Spinal cord (tissue), 10 donors: ENCODE measurements around the gene GPR179. TPM values are rescaled to one million over a fixed set of nuclear protein-coding genes. Genes with fewer than 3 reads are reported as not detected.
A peak's percentile ranks its signal among the peaks of the same experiment; 100 is the strongest.

ENCODE experiments used
- DNase-seq, 6 donors: peaks; one replicate each; pipeline versions ENCODE4 v3.0.0 to v3.0.0-alpha.2; 2013 to 2015; ENCODE audit warnings: low spot score in 6 of 6, low read depth in 4 of 6
- H3K27ac ChIP-seq: one replicate; pipeline ENCODE4 v1.5.1; 2013; ENCODE audit warnings: low read depth, low read length, control low read depth
- H3K27me3 ChIP-seq: one replicate; pipeline ENCODE4 v1.6.1; 2013; ENCODE audit warnings: low read length; ENCODE audit not compliant: control insufficient read depth, insufficient read depth
- H3K36me3 ChIP-seq: one replicate; pipeline ENCODE4 v1.6.1; 2013; ENCODE audit warnings: low read length; ENCODE audit not compliant: control insufficient read depth, insufficient read depth
- H3K4me1 ChIP-seq: one replicate; pipeline ENCODE4 v1.6.1; 2013; ENCODE audit warnings: low read length; ENCODE audit not compliant: control insufficient read depth, insufficient read depth
- H3K4me3 ChIP-seq: one replicate; pipeline ENCODE4 v1.5.1; 2013; ENCODE audit warnings: low read depth, low read length, control low read depth
- H3K9me3 ChIP-seq: one replicate; pipeline ENCODE4 v1.6.1; 2013; ENCODE audit warnings: low read length; ENCODE audit not compliant: control insufficient read depth, insufficient read depth
- WGBS: methylation state at CpG from one replicate; pipeline ENCODE4 v1.1.5; 2013; ENCODE audit warnings: missing lambda C conversion rate; ENCODE audit not compliant: insufficient coverage; 5-methylcytosine and 5-hydroxymethylcytosine counted together
- polyA plus RNA-seq, 2 donors: library from polyadenylated mRNA; unstranded; fragments of 120-200 nt; gene quantifications; one replicate each; pipeline ENCODE4 v1.2.1, GENCODE V29; 2013; ENCODE audit not compliant: insufficient read length in 2 of 2
- total RNA-seq, 2 donors: library from RNA; depleted of rRNA in 1 of 2; stranded (reverse); fragments of 120-200 nt in 1 of 2; fragments of >200 nt in 1 of 2; gene quantifications; one replicate each; pipeline versions ENCODE4 v1.2.3 to v1.2.4, GENCODE V29; 2013 to 2014
- donor health status: healthy.

Gene GPR179
- total and polyA plus RNA-seq, 4 donors, result 1.3 to 7.6 (median 4.8) TPM

DNA sequence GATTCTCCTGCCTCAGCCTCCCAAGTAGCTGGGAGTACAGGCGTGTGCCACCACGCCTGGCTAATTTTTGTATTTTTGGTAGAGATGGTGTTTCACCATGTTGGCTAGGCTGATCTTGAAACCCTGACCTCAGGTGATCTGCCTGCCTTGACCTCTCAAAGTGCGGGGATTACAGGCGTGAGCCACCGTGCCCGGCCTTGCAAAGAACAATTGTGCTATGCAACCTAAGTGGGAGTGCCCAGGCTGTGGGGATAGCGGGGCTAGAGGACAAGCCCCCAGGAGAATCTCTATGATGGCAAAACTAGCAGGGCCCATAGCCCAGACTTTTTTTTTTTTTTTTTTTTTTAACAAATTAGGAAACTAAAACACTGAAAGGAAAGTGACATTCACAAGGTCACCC is 2.0 kb upstream of the GPR179 start:
- Histone ChIP-seq H3K27me3 (no peaks in the 10 kb centered on the region), H3K4me3 (no peak overlapping the region), H3K36me3 (no peaks in the 10 kb centered on the region), H3K27ac (no peak overlapping the region), H3K9me3 (no peaks in the 10 kb centered on the region), H3K4me1 (peaks cover 39% of the 10 kb centered on the region)
- DNase-seq, result no peak
- WGBS, result 93% methylated on average over 6 of the region's 7 CpGs

GRCh38 chr17:38344420-38344745 is 627 bp upstream of the GPR179 start:
- no peaks in the 10 kb centered on the region for H3K36me3 ChIP-seq
- H3K9me3 ChIP-seq, result no peaks in the 10 kb centered on the region
- DNase-seq, result no peak
- no peaks in the 10 kb centered on the region for H3K27me3 ChIP-seq
- 78% methylated on average over 2 of the region's 3 CpGs for WGBS
- H3K4me1 ChIP-seq, result peaks cover 38% of the 10 kb centered on the region
- no peak overlapping the region for H3K27ac ChIP-seq
- no peak overlapping the region for H3K4me3 ChIP-seq

- Histone ChIP-seq H3K4me3 (no peak overlapping the region), H3K27me3 (no peaks in the 10 kb centered on the region), H3K27ac (no peak overlapping the region), H3K36me3 (no peaks in the 10 kb centered on the region), H3K4me1 (peaks cover 41% of the 10 kb centered on the region), H3K9me3 (no peaks in the 10 kb centered on the region)
- DNase-seq, result no peak
- WGBS, result 86% methylated on average over 14 of the region's 18 CpGs
Measured at GRCh38 chr17:38342886-38343607, 709 bp downstream of the GPR179 start.

DNA sequence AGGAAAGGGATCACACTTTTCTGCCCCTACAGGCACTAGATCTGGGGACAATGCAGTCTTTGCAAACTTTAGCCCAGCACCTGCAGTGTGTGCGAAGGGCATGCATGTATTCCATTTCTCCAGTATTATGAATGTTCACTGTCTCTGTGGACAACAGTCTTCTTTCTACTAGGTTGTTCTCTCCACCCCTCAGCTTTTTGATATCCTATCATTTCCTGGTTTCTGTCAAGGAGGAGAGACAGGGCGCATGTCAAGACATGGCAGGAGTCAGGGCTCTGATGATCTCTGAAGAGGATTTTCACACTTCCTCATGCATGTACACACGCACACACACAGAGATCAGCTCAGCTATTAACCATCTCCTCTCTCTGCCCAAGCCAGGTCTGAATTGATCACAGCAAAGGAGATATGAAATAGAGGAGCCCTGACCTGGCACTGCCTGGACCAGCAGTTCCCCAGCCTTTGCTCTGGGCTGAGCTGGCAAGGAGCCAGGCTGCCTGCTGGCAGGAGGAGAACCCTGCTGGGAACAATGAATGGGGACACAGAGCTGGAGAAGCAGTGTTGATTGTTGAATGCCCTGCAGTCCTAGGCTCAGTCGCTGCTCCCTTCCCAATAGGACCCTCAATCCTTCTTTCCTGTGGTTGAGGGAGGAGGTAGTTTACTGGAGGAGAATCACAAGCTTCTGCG is 2.6 kb downstream of the GPR179 start:
- Histone ChIP-seq H3K4me1 (peaks cover 48% of the 10 kb centered on the region), H3K27ac (peak overlapping the region; percentile 49), H3K4me3 (no peak overlapping the region), H3K27me3 (no peaks in the 10 kb centered on the region), H3K36me3 (peaks cover 6% of the 10 kb centered on the region), H3K9me3 (no peaks in the 10 kb centered on the region)
- 80% methylated on average over 1 of the region's 5 CpGs for WGBS
- DNase-seq, result peak in 3 of 6 donors; percentile 49 to 84 (median 79)

GRCh38 chr17:38339891-38340290 is 3.9 kb downstream of the GPR179 start:
- no peaks in the 10 kb centered on the region for H3K9me3 ChIP-seq
- H3K36me3 ChIP-seq, result peaks cover 13% of the 10 kb centered on the region
- peaks cover 45% of the 10 kb centered on the region for H3K4me1 ChIP-seq
- H3K27ac ChIP-seq, result no peak overlapping the region
- no peaks in the 10 kb centered on the region for H3K27me3 ChIP-seq
- no peak for DNase-seq
- no peak overlapping the region for H3K4me3 ChIP-seq

DNA sequence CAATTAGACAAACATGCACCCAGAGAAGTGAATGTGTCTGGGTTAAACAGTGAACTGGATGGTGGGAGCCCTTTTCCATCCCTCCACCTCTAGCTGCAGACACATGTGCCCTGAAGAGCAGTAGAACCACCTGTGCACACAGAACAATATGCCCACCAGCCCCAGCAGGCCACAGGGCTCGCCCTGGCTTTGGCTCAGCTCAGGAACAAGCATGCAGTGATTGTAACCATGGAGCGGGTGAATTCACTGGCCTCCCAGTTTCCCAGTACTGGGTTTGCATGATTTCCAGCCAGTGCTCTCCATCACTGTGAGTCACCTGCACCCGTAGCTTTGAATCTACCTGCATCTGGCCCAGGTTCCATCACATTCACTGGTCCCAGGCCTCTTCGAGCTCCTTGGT is 5.2 kb downstream of the GPR179 start:
- no peak for DNase-seq

GRCh38 chr17:38338053-38338452 is 5.7 kb downstream of the GPR179 start:
- Histone ChIP-seq H3K36me3 (peaks cover 26% of the 10 kb centered on the region), H3K9me3 (no peaks in the 10 kb centered on the region), H3K27ac (no peak overlapping the region), H3K4me3 (no peak overlapping the region), H3K4me1 (peaks cover 33% of the 10 kb centered on the region), H3K27me3 (no peaks in the 10 kb centered on the region)
- 62% methylated on average over 3 of the region's 5 CpGs for WGBS
- peak in 3 of 6 donors; percentile 37 to 76 (median 55) for DNase-seq

More for the DNA sequence above, 5.2 kb downstream of the GPR179 start:
- Histone ChIP-seq H3K4me3 (no peak overlapping the region), H3K4me1 (peaks cover 37% of the 10 kb centered on the region), H3K9me3 (no peaks in the 10 kb centered on the region), H3K27me3 (no peaks in the 10 kb centered on the region), H3K27ac (no peak overlapping the region), H3K36me3 (peaks cover 23% of the 10 kb centered on the region)
- WGBS, result 89% methylated on average over 4 of the region's 4 CpGs

DNA sequence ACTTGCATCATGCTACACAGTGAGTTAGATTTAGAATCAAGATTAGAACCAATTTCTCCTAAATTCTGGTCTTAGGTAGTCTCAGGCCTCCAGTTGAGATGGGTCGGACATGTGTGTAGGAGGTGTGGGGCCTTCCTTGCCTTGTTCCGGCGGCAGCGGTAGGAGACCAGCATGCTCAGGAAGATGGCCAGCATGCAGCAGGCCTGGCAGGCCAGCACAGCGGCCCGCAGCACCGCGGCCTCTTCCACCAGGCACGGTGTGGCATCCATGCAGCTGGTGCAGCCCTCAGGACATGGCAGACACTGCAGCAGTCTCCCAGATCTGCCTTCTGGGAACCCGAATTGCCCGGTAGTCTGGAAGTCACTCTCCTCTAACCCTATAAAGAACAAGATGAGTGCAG is 6.9 kb downstream of the GPR179 start:
- H3K4me1 ChIP-seq, result peaks cover 23% of the 10 kb centered on the region
- H3K27me3 ChIP-seq, result no peaks in the 10 kb centered on the region
- H3K36me3 ChIP-seq, result peaks cover 31% of the 10 kb centered on the region
- H3K27ac ChIP-seq, result no peak overlapping the region
- H3K4me3 ChIP-seq, result no peak overlapping the region
- H3K9me3 ChIP-seq, result no peaks in the 10 kb centered on the region
- 85% methylated on average over 11 of the region's 11 CpGs for WGBS
- DNase-seq, result no peak

DNA sequence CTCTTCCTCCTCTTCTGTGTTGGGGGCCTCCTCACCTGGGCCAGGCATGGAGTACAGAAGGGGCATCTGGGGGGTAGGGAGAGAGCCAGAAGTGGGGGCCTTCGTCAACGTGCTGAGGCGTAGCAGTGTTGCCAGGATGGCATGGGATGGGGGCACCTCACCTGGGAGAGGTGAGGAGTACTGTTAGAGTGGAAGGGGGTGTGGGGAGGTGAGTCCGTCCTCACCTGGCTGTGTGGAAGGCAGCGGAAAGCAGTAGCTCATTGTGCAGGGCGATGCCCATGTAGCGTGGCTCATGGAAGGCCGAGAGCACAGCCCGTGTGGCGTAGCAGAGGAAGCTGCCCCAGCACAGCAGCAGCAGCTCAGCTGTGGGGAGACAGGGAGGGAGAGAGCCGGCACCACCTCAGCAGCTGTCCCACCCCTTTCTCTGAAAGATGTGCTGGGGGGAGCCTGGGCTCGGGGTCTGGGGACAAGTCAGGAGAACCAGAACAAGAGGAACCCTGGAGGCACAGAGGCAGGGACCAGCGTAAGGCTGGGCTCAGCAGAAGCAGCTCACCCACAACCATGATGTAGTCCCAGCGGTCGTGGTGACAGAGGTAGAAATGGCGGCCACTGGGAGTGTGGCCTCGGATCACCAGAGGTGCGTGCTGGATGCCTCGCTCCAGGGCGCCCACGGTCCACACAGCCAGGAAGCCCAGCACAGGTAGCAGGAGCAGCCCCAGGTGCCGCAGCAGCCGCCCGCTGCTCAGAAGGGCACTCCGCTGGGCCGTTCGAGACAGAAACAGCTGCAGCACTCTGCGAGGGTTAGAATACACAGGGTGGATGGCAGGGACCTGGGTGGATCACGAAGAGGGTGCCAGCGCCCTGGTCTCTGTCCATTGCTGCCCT is 9.0 kb downstream of the GPR179 start:
- Histone ChIP-seq H3K27ac (no peak overlapping the region), H3K4me1 (peaks cover 32% of the 10 kb centered on the region), H3K9me3 (no peaks in the 10 kb centered on the region), H3K4me3 (no peak overlapping the region), H3K36me3 (peaks cover 48% of the 10 kb centered on the region), H3K27me3 (no peaks in the 10 kb centered on the region)
- no peak for DNase-seq
- 89% methylated on average over 28 of the region's 30 CpGs for WGBS
